Panc1 (cell line): Measurements from ENCODE around the gene SLC25A6.

Experiments used
- CTCF ChIP-seq: fragments of 450-650 bp; IDR thresholded peaks from 2 replicates; pipeline ENCODE4 v1.5.1; 2017; ENCODE audit warnings: mild to moderate bottlenecking
- POLR2AphosphoS5 ChIP-seq: IDR thresholded peaks from 2 replicates; pipeline ENCODE4 v1.6.1; 2012; ENCODE audit warnings: mild to moderate bottlenecking, low read depth, low read length, moderate library complexity
- REST ChIP-seq, 2 experiments: IDR thresholded peaks; 2 replicates each; pipeline ENCODE4 v1.6.1; 2011 to 2012; ENCODE audit warnings: low read depth in 2 of 2, control low read depth in 1 of 2, low read length in 1 of 2, mild to moderate bottlenecking in 1 of 2, moderate library complexity in 1 of 2; ENCODE audit not compliant: insufficient read depth in 1 of 2
- TCF7L2 ChIP-seq: IDR thresholded peaks from 2 replicates; pipeline ENCODE4 v1.6.1; 2011; ENCODE audit warnings: mild to moderate bottlenecking, low read depth, low read length, inconsistent platforms

- TF ChIP-seq CTCF (no peak), POLR2AphosphoS5 (no peak), REST (IDR thresholded peaks at IDR 0.05; ENCODE audit: insufficient read depth in 1 of 2, low read depth in 2 of 2, low read length in 1 of 2) (no peak), TCF7L2 (no peak)
Measured at GRCh38 chrX:1386338-1387127, 5.4 kb downstream of the SLC25A6 start.
